GM12874 (cell line): ENCODE results near the gene FFAR2.

Experiments used
- TF ChIP-seq, protein P1 (sequence below): IDR thresholded peaks from 2 replicates; pipeline ENCODE4 v1.5.1; 2011; ENCODE audit warnings: low read depth, mild to moderate bottlenecking, control low read depth, low read length, moderate library complexity; ENCODE audit not compliant: insufficient read depth

FFAR2 gene

DNA sequence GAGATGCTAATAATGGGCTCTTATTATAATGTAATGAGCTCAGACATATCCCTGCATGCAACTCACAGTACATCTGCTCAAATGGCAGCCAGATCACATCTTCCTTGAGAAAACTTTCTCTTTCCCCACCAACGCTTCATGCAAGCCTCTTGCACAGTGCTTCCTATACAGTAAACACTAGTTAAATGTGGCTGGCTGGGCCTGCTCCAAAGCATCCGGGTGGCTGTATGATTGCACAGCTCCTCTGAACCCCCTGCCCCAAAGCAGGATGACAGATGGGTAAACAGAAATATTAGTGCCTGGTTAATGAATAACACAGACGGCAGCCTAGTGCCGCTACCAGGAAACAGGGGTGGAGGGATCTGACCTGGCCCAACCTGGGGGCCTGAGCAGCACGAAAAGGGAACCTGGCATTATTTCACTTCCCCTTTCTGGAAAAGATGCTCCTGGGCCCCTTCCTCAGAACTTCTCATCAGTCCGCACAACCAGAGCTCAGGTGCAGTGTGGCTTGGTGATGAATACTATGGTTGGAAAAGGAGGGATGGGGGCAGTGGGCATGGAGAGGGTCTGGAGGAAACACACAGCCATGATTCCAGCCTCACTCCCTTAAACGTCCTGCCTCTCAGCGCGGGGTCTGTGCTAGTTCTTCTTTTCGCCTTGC, 10.8 kb downstream of the FFAR2 start:
- TF ChIP-seq, protein P1, sequence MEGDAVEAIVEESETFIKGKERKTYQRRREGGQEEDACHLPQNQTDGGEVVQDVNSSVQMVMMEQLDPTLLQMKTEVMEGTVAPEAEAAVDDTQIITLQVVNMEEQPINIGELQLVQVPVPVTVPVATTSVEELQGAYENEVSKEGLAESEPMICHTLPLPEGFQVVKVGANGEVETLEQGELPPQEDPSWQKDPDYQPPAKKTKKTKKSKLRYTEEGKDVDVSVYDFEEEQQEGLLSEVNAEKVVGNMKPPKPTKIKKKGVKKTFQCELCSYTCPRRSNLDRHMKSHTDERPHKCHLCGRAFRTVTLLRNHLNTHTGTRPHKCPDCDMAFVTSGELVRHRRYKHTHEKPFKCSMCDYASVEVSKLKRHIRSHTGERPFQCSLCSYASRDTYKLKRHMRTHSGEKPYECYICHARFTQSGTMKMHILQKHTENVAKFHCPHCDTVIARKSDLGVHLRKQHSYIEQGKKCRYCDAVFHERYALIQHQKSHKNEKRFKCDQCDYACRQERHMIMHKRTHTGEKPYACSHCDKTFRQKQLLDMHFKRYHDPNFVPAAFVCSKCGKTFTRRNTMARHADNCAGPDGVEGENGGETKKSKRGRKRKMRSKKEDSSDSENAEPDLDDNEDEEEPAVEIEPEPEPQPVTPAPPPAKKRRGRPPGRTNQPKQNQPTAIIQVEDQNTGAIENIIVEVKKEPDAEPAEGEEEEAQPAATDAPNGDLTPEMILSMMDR, result no peak

DNA sequence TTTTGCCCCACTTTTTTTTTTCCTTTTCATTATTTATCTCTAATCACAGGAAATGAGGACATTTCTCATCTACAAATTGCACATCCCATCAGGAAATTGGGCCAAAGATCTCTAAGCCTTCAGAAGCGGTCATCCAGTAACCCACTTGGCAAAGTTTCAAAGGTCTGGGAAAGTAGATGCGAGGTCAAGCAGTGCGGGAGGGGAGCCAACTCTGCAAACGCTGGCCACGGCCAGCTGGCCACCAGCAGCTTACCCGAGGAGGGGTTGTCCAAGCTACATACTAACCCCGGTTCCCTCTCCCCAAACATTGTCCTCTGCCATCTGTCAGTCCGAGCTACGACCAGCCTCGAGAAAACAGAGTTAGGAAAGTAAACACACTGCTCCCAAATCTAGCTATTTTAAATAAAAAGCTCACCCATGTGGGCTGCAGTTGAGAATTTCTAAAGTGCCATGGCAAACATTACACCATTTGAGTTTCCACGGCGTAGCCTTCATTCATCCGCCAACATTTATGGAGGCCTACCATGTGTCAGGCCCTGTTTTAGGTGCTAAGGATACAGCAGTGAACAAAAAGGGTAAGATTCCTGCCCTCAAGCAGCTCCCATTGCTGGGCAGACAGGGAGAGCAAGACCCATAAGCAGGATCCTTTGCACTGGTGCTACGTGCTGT, 11.5 kb downstream of the FFAR2 start:
- TF ChIP-seq, protein P1, result no peak

DNA sequence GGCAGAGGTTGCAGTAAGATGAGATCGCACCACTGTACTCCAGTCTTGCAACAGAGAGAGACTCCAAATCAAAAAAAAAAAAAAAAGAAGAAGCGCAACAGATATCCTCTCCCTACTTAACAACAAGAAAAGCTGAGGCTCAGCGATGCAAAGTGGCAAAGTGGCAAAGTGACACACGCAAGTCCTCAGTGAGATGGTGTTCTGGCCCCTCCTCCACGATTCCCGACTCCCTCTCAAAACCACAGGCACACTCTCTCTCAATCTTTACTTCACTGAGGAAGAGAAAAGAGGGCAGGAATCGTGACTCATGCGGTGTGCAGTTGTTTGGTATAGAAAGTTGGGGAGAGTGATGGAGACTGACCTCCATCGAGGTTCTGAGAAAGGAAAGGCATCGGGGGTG, 12.6 kb downstream of the FFAR2 start:
- TF ChIP-seq, protein P1, result no peak

DNA sequence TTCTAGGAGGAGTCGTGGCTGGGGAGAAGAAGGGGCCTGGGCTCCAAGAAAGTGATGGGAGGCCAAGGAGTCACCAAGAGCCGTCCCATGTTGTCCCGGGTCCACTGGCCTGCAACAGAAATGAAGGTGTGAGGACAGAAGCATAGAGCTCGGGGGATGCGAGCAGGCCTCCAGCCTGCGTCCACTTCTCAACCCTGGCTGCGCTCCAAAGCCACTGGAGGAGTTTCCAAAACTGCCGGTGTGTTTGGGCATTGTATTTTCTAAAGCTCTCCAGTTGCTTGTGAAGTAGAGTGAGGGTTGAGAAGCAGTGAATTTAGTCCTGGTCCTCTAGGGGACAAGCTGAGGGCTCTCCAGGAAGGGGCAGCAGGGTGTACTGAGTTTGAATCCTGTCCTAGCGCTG, 13.0 kb downstream of the FFAR2 start:
- TF ChIP-seq, protein P1, result no peak

DNA sequence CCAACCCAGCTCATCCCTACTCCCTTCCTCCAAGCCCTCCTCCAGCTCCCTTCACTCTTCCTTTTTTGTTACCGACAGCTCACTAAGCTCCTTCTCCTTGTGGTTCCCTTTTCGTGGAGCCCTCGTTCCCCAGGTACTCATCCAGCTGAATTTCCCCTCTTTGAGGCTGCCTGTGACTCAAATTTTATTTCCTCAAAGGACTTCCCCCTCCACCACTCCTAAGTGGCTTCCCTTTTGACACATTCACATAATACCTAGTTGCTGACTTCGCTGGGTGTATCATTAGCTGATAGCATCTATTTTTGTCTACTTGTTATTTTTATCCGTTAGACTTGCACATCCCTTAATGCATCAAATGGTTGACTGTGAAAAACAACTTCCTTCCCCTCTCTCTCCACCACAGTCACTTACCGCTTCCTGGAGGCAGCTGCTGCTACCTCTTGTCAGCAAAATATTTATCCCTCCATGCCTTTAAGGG, 14.5 kb downstream of the FFAR2 start:
- TF ChIP-seq, protein P1, result no peak

DNA sequence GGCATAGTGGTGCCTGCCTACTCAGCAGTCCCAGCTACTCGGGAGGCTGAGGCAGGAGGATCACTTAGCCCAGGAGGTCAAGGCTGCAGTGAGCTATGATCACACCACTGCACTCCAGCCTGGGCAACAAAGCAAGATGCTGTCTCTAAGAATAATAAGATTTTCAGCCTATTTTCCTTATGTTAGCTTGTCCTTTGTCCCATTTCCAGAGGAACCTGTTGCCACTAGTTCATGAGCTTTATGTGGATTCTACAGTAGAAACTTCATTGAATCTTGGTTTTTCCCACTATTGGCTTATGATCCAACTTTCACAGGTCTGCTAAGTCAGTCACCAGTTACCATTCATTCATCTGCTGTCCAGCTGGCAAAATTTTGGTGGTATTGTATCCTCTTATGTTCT, 18.2 kb downstream of the FFAR2 start:
- TF ChIP-seq, protein P1, result no peak

DNA sequence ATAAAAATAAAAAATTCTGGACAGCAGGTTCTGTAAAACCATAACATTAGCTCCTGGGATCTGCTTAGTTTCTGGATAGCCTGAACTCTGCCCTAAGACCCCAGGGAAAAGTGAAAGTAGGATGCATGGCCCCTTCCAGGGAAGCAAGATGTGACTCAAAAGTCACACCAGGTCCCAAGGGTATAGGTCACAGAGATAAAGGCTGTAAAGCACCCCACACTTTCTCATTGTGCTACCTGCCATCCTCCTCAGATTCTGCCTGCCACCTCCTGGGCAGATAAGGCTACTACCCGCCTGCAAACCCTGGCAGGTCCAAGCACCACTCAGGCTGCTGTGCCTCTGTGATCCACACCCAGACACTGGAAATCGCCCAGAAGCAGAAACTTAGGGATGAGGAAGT, 20.6 kb downstream of the FFAR2 start:
- TF ChIP-seq, protein P1, result peak; percentile 89
